ENCODE measurements around the gene FOXA1.

FOXA1 gene

DNA sequence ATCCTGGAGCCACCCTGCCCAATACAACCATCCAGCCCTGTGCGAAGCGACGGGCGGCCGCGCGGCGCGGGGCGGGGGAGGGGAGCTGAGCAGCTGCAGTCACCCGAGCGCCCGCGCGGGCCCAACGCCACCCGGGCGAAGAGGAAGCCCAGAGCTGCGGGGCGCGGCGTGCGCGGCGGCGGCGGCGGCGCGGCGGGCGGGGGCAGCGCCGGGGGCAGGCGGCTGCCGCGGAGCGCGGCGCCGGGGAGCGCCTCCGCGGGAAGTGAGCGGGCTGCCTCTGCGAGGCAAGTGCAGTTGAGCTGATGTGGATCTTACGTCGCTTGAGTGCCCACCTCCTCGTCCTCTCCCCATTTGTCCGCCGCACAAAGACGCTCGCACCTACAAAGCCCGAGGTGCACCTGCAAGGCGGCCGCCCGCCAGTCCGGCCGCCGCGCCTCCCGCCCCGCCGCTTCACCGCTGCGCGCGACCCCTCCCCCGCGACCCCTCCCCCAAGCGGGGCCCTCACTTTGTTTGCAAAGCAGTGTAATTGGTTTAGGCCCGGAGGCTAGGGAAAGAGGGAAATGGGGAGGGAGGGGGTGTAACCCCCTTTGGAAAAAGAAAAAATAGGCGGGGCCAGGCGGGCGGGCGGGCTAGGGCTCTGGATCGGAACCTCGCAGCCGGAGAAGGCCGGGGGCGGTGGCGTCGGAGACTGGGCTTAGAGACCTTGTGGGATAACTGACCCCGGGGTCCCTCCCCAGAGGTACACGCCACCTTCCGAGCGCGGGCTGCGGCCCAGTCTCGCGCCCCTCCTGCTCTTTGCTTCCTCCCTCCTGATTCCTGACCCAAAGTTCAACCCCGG, at the start of gene FOXA1, which contains the start of gene TTC6:
TSS of gene FOXA1 (minus strand) at position 279 of the 838 bp plus-strand sequence. CDS start at position 2, 277 bp downstream.
TSS of gene TTC6 (plus strand) at position 659 of the 838 bp plus-strand sequence. CDS start 26,436 bp downstream, outside the sequence.
- no peak for DNase-seq

DNA sequence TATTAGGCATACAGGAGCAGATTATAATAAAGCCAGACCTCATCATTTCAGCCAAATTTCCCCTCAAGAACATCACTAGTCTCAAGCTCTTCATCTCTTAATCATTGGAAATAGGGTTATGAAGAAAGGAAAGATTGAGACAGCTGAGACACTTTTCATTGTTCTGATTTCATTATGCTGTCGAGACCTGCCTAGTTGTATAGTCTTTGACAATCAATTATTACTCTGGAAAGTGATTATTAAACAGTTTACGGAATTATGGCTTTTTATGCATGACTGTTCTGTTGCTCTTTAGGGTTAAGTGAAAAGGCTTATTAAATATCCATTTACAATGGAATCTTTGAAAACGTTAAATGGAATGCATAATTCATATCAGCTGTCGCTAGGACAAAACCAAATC, 48.7 kb upstream of the FOXA1 start:
- DNase-seq: no peak

DNA sequence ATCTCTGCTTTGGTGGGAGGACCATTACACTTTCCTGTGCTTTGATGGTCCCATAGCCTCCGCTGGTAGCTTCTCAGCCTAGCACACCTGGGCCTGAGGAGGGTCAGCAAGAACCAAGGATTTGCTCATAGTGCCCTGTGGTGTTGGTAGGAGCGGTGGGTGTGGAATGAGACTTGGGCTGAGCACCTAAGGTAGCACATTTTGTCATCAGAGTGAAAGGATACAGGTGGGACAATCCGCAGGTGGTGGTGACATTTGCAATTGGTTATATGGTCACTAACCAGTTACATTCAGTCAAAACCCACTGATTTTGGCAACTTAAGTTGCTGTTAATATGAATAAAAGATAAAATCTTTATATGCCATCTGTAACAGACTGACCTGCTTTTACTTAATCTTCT, 47.1 kb upstream of the FOXA1 start:
- DNase-seq: no peak

- no peak for DNase-seq
Measured at GRCh38 chr14:37641117-37641516, 46.1 kb upstream of the FOXA1 start.

GRCh38 chr14:37638599-37638998, 43.5 kb upstream of the FOXA1 start:
- DNase-seq: no peak

DNA sequence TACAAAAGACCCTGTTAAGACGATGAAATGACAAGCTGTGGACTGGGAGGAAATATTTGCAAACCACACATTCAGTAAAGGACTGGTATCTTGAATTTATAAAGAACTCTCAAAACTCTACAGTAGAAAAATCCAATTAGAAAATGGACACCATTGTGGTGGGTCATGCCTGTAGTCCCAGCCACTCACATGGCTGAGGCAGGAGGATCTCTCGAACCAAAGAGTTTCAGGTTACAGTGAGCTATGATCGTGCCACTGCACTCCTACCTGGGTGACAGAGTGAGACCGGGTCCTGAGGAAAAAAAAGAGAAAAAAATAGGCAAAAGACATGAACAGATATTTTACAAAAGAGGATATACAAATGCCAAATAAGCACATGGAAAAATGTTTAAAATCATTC, 42.3 kb upstream of the FOXA1 start:
- no peak for DNase-seq

DNA sequence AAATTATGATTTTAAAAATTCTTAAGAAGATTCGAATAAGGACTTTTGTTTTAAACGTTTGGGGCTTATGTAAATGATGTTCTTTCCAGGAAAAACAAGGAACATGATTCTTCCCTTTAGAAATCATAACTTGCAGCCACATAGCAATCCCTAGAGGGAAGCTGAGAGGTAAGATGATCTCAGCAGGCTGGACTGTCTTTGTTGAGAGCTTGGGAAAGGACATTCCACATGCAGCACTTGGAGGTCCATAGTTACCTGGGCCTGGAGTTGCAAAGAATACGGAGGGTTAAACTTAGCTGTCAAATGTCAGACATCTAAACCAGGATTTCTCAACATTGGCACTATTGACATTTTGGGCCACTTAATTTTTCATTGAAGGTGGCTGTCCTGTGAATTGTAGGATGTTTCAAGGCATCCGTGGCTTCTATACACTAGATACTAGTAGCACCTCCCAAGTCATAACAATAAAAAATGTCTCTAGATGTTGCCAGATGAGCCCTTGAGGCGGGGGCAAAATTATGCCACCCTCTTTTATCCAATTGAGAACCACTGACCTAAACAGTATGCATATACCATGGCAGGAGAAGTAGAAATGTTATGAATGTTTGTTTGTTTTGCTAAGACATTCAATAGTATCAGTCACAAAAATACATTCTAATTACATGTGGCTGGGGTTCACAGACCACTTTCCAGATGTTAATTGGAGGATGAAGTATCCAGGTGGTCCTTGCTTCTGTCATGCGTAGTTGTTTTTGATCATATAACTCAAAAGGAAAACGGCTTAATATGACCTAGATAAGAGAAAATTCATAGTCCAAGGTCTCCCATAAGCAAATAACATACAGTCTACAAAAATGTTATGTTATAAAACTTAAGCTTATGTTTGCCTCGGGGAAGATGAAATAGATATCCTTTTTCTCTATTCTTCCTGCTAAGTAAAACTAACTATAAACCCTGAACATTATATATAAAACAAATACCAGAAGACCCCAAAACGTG, 30.8 kb upstream of the FOXA1 start:
- DNase-seq: no peak

DNA sequence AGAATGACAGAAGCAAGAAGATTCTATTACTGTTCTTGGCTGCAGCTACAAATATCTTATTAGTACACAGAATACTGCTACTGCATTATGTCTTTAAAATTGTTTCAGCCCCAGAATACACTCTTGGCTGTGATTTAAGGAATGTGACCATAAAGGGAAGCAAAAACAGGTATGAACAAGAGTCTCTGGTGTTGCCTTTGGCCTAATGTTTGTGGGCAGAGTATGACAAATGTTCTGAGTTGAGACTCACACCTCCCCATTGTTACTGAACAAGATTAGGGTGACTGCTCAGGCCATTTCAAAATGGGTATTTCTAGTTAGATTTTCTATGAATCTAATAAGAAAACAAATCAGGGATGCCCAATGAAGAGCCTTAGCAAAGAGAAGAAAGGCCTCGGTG, 28.9 kb upstream of the FOXA1 start:
- no peak for DNase-seq

DNA sequence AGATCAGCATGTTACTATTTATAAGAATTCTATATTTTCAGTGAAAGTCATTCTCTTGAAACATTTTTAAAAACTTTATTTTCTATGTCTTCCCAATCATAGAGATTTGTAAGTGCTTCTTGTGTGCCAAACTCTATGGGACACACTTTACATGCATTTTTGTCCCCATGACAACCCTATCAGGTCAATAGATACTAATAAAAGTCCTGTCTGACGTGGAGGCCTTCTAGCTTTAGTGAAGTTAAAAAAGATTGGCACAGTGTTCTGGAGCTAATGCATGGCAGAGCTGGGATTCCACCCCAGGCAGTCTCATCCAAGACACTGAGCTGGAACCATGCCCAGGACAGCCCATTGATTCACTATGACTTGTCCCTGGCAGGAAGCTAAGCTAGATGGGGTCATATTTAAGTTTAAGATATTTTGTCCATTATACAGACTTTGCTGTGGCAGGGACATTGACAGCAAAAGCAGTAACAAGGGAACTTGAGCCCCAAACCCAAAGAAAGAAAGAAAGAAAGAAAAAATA, 28.4 kb upstream of the FOXA1 start:
- no peak for DNase-seq

- no peak for DNase-seq
Measured at GRCh38 chr14:37622231-37622923, 27.3 kb upstream of the FOXA1 start.

DNA sequence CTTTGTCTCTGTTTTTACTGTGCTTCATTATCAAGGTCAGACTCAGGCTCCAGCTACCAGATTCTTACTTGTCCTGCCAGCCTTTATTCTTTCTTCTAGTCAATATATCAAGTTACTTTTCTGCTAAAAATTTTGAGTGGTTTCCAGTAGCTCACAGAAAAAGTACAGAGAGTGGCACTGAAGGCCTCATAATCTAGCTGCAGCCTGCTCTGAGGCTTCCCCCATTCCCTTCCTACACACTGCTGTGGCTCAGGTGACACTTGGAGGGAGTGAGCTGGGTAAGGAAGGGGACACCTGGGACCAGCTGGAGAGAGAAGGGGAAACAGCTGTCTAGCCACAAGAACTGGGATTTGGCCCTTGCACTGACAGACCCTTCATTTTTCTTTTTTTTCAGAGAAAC, 25.8 kb upstream of the FOXA1 start:
- no peak for DNase-seq

GRCh38 chr14:37618498-37619028, 23.5 kb upstream of the FOXA1 start:
- no peak for DNase-seq

- DNase-seq: no peak
Measured at GRCh38 chr14:37617864-37618365, 22.9 kb upstream of the FOXA1 start.

DNA sequence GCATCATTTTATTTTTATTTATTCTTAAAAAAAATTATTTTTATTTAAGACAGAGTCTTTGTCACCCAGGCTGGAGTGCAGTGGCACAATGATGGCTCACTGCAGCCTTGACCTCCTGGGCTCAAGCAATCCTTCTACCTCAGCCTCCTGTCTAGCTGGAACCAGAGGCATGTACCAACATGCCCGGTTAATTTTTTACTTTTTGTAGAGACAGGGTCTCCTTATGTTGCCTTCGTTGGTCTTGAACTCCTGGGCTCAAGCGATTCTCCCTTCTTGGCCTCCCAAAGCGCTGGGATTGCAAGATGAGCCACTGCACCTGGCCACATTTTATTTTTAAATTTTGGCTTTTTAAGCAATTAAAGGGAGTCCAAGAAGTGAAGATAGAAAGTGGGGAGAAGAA, 21.8 kb upstream of the FOXA1 start:
- DNase-seq: no peak

DNA sequence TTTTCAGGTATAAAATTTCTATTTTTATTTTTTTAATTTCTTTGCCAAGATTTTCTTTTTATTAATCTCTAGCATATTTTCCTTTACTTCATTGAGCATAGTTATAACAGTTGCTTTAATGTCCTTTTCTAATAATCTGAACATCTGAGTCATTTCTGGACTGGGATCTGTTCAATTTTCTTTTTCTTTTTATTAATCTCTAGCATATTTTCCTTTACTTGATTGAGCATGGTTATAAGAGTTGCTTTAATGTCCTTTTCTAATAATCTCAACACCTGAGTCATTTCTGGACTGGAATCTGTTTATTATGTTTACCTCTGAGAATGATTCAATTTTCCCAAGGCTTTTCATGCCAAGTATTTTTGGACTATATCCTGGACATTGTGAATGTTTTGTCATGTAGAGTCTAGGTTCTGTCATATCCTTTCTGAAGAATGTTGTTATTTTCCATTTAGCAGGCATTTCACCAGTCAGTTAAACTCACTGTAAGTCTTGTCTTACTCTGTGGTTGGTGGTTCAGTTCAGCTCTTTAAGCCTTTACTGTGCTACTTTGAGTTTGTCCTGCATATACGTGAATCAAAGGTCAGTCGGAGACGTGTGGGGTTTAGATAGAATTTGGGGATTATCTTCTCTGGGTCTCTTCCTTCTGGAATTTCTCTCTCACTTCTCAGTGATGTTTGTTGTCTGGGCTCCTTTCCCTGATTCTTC, 20.7 kb upstream of the FOXA1 start:
- no peak for DNase-seq

- no peak for DNase-seq
Measured at GRCh38 chr14:37610945-37611523, 16.0 kb upstream of the FOXA1 start.

DNA sequence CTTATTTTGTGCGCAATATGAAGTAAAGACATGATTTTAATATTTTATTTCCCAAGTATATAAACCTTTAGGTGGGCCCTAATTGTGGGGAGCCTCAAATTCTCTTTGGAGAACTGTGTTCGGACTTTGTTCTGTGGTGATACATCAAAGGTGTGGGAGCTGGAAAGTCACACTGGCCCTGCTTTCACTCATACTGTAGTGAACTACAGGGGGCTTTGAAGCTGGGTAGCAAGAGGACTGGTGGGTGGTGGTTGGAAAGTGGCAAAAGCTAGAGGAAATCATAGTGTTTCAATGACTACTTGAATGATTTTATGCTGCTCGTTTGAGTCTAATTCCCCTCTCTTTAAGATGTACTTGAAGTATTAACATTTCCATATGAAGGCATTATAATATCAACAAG, 13.6 kb upstream of the FOXA1 start:
- DNase-seq: no peak

- DNase-seq: no peak
Measured at GRCh38 chr14:37606678-37607077, 11.6 kb upstream of the FOXA1 start.

- DNase-seq: no peak
Measured at GRCh38 chr14:37603688-37604251, 8.7 kb upstream of the FOXA1 start.

DNA sequence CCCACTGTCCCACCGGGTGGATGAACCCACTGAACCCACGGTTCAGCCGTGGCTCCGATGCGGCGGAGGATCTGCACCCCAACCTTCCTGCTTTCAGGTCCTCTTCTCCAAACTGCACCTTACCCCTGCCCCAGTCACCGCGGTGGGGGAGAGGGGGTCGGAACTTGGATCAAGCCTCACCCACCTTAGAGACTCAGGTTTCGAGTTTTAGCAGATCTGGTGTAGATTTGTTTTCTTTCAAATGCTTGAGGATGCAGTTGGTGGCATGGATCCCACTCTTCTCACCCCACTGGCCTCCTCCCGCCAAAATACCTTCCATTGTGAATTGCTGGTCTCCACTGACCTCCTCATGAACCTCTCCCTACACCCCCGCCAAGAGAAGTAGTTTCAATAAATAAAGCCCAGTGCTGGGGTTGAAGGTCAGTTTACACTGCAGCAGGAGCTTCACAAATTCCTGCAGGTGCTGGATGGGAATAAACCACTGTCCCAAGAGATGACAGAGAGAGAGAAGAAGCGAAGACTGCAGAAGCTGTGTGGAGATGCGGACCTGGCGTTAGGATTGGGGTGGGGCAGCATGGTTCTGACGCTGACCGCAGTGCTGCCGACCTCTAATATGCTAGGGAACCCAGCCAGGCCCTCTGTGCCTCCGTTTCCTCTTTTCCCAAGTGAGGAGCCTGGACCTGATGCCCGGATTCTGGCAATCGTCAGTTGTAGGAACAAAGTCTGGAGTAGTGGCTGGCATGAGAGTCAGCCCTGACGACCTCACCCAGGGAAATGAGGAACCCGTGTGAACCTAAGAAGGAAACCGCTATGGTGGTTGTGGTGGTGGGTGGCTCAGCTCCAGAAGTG, 7.8 kb upstream of the FOXA1 start:
- DNase-seq: no peak
